ENCODE results near the gene KLK1.

KLK1 gene

DNA sequence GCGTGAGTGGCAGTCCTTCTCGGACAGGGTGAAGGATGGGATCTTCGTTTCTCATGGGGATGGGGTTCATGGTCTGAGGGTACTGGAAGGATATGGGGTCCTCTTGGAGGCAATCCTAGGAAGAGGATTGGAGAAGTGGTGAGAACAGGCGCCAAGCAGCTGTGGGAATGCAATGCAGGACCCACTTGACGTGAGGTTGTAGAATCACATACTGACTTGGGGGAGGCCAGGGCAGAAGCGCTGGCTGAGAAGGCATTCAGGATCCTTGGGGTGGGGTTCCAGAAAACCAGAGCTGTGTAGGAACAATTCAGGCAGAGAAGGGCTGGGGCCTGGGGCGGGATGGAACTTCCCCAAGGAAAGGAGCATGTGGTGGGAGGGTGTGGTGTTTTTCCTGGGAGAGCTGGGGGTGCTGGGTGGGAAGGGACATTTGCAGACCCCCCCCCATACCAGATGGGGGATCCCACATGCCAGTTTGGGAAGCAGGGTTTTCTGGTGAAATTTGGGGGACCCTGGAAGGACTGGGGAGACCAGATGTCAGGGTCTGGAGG is 852 bp downstream of the KLK1 start:
- no peak overlapping the region for H3K4me3 ChIP-seq (replicated peaks; ENCODE audit: low read depth, low read length)
- no peak for TF ChIP-seq CTCF (IDR thresholded peaks at IDR 0.05; ENCODE audit: low read depth, low read length, missing control alignments)
- DNase-seq (ENCODE audit: extremely low read depth, low read depth), result no peak

- TF ChIP-seq CTCF (IDR thresholded peaks at IDR 0.05; ENCODE audit: low read depth, low read length, missing control alignments), result no peak
- DNase-seq (ENCODE audit: extremely low read depth, low read depth), result no peak
- no peak overlapping the region for H3K4me3 ChIP-seq (replicated peaks; ENCODE audit: low read depth, low read length)
Observed at GRCh38 chr19:50821622-50822021, 2.0 kb downstream of the KLK1 start.

DNA sequence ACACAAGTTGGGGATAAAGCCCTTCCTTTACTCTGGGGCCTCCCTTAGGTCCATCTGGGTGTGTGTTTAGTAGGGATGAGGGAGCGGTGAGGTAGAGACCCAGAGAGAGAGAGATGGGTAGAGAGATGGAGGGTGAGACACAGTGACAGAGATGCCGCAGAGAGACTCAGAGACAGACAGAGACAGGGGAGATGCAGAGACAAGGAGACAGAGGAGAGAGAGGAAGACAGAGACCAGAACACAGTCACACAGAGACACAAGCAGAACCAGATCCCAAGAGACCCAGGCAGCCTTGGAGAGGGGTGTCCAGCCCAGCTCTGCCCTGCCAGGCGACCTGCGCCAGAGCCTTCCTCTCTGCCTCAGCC is 2.4 kb downstream of the KLK1 start:
- TF ChIP-seq CTCF (IDR thresholded peaks at IDR 0.05; ENCODE audit: low read depth, low read length, missing control alignments), result no peak
- no peak overlapping the region for H3K4me3 ChIP-seq (replicated peaks; ENCODE audit: low read depth, low read length)

GRCh38 chr19:50820549-50821247 is 2.9 kb downstream of the KLK1 start:
- TF ChIP-seq CTCF (IDR thresholded peaks at IDR 0.05; ENCODE audit: low read depth, low read length, missing control alignments), result no peak
- H3K4me3 ChIP-seq (replicated peaks; ENCODE audit: low read depth, low read length), result no peak overlapping the region
- no peak for DNase-seq (ENCODE audit: extremely low read depth, low read depth)

More for the DNA sequence above, 2.4 kb downstream of the KLK1 start:
- no peak for DNase-seq (ENCODE audit: extremely low read depth, low read depth)

GRCh38 chr19:50820086-50820485 is 3.5 kb downstream of the KLK1 start:
- DNase-seq (ENCODE audit: extremely low read depth, low read depth), result no peak
- TF ChIP-seq CTCF (IDR thresholded peaks at IDR 0.05; ENCODE audit: low read depth, low read length, missing control alignments), result no peak
- H3K4me3 ChIP-seq (replicated peaks; ENCODE audit: low read depth, low read length), result no peak overlapping the region

DNA sequence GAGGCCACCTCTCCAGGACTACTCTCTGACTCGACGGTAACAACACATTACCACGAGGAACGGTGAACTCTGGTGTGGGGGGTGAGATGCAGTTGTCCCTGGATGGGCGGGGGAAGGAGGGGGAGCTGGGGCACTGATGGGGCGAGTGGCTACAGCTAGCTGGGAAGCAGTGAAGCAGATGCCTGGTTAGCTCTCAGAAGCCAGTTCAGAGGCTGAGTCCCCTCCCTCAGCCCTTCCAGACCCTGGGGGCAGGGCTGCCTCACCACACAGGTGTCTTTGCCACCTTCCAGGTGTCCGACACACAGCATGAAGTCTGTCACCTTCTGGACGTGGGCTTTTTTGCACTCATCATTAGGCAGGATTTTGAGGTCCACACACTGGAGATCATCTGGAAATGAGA is 4.0 kb downstream of the KLK1 start:
- no peak for TF ChIP-seq CTCF (IDR thresholded peaks at IDR 0.05; ENCODE audit: low read depth, low read length, missing control alignments)
- no peak for DNase-seq (ENCODE audit: extremely low read depth, low read depth)
- no peak overlapping the region for H3K4me3 ChIP-seq (replicated peaks; ENCODE audit: low read depth, low read length)
